22Rv1 (cell line): ENCODE measurements around the gene USP30.

ENCODE experiments used
- H3K27ac ChIP-seq: fragments of 450-650 bp; 2 replicates; pipeline ENCODE4 v1.5.1; 2017
- CTCF ChIP-seq: fragments of 450-650 bp; IDR thresholded peaks from 2 replicates; pipeline ENCODE4 v1.5.1; 2017; ENCODE audit warnings: mild to moderate bottlenecking
- ZFX ChIP-seq: fragments of 450-650 bp; IDR thresholded peaks from 2 replicates; pipeline ENCODE4 v1.6.1; 2017; ENCODE audit warnings: antibody characterized with exemption, borderline replicate concordance

USP30 gene

GRCh38 chr12:109092497-109093021 lies 40.2 kb downstream of the USP30 start:
- TF ChIP-seq ZFX (no peak), CTCF (no peak)
- H3K27ac ChIP-seq: peak overlapping the region; percentile 48

DNA sequence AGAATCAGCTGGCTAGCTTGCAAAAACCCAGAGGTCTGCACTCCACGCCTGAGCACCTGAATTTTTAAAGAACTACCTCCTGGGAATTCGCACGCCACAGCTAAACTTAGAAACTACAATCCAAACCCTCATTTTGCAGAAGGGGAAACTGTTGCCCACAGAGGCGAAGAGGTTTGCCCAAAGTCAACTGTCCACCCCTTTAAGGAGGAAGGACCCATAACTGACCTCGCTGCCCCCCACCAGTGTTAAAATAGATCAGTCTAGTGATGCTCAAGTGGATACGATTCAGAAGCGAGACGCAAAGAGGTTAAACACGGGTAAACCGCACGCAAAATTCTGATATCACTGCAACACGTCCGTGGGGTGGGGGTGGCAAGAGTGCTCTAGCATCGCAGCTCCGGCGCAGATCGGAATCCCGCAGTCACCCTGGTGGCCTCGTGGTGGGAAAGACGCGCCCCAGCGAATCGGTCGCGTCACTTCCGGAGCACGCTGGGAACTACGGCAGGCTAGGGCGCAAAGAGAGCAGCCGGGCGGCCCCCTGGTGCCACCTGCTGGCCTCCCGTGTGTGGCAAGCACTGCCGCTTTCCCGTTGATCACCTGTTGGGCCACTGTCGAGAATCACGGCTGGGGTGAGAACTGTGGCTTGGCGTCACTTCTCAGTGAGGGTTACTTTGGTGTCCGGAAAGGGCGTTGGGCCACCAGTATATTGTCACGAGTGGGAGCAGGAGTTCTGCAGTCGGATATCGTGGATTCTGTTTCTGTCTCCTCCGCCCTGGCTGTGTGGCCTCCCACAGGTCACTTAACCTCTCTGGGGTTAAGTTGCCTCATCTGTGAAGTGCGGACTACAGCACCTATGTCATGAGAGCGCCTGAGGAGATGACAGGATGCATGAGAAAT lies 40.9 kb downstream of the USP30 start, which contains the start of gene ALKBH2:
TSS of gene ALKBH2 (minus strand) at position 451 of the 897 bp plus-strand sequence. CDS start 686 bp downstream, outside the sequence.
- TF ChIP-seq CTCF: peak; percentile 100
- TF ChIP-seq ZFX: no peak
- peak within 1 kb of the TSS; percentile 48 for H3K27ac ChIP-seq

DNA sequence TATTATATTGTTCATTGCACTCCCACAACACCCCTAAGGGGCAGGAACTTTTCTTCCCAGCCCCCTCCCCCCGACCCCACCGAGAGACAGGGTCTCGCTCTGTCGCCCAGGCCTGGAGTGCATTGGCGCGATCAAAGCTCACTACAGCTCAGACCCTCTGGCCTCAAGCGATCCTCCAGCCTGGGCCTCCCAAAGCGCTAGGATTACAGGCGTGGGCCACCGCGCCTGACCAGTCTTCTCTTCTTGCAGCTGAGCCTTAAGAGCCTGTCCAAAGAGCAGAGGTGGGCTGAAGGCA lies 44.7 kb downstream of the USP30 start:
- peak overlapping the region; percentile 97 for H3K27ac ChIP-seq
- TF ChIP-seq ZFX: no peak
- TF ChIP-seq CTCF: no peak

DNA sequence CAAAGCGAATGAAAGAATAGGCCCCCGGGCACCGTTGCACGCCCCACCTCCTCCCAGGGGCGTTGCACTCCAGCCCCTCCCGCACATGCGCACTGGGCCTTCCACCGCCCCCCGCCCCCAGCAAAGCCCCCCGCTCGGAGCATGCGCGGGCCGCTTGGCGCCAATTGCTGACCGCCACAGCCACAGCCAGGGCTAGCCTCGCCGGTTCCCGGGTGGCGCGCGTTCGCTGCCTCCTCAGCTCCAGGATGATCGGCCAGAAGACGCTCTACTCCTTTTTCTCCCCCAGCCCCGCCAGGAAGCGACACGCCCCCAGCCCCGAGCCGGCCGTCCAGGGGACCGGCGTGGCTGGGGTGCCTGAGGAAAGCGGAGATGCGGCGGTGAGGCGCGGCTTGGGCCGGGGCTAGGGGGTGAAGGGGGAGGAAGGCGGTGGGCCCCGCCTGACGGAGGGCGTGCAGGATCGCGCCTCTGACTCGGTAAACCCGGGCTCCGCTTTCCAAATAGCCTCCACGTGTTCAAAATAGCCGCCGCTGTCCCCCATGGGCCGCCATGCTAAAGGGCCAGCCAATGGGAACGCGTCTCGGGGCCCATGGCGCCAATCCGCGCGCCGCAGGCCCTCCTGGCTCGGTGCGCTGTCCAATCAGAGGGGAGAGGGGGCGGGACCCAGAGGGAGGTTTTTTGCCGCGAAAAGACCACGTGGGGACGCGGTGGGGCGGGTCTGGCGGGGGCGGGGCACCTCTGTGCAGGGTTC lies 45.2 kb downstream of the USP30 start, which contains the start of gene UNG:
TSS of gene UNG (plus strand) at position 163 of the 748 bp plus-strand sequence. CDS start at position 246, 83 bp downstream.
- no peak for TF ChIP-seq CTCF
- peak within 1 kb of the TSS; percentile 97 for H3K27ac ChIP-seq

- peak overlapping the region; percentile 97 for H3K27ac ChIP-seq
- TF ChIP-seq CTCF (no peak), ZFX (no peak)
These were observed 45.8 kb downstream of the USP30 start for GRCh38 chr12:109098183-109098604.

- peak overlapping the region; percentile 97 for H3K27ac ChIP-seq
These were observed 46.3 kb downstream of the USP30 start for GRCh38 chr12:109098651-109099050.

More at GRCh38 chr12:109098651-109099050, 46.3 kb downstream of the USP30 start:
- TF ChIP-seq ZFX (no peak), CTCF (no peak)
